Ishikawa (cell line): ENCODE results near the gene CCDC183.

ENCODE experiments used
- CEBPB ChIP-seq: IDR thresholded peaks from 2 replicates; pipeline ENCODE4 v1.6.1; 2012
- CREB1 ChIP-seq: IDR thresholded peaks from 2 replicates; pipeline ENCODE4 v1.6.1; 2012; ENCODE audit warnings: low read depth
- EGR1 ChIP-seq: IDR thresholded peaks from 2 replicates; pipeline ENCODE4 v1.6.1; 2012
- EP300 ChIP-seq: IDR thresholded peaks from 2 replicates; pipeline ENCODE4 v1.6.1; 2012; ENCODE audit warnings: borderline replicate concordance
- FOXM1 ChIP-seq: IDR thresholded peaks from 2 replicates; pipeline ENCODE4 v1.6.1; 2012; ENCODE audit warnings: low read depth, borderline replicate concordance
- NFIC ChIP-seq: IDR thresholded peaks from 2 replicates; pipeline ENCODE4 v1.6.1; 2012
- RAD21 ChIP-seq: IDR thresholded peaks from 2 replicates; pipeline ENCODE4 v1.6.1; 2012; ENCODE audit warnings: low read depth
- TAF1 ChIP-seq: IDR thresholded peaks from 2 replicates; pipeline ENCODE4 v1.6.1; 2012; ENCODE audit warnings: low read depth, mild to moderate bottlenecking
- TCF12 ChIP-seq: IDR thresholded peaks from 2 replicates; pipeline ENCODE4 v1.6.1; 2012; ENCODE audit warnings: low read depth
- TEAD4 ChIP-seq: IDR thresholded peaks from 2 replicates; pipeline ENCODE4 v1.6.1; 2012
- YY1 ChIP-seq: IDR thresholded peaks from 2 replicates; pipeline ENCODE4 v1.6.1; 2012; ENCODE audit warnings: low read depth
- ZBTB7A ChIP-seq: IDR thresholded peaks from 2 replicates; pipeline ENCODE4 v1.6.1; 2012; ENCODE audit warnings: low read depth
- TF ChIP-seq, protein P1 (sequence below): IDR thresholded peaks from 2 replicates; pipeline ENCODE4 v1.6.1; 2012
- TF ChIP-seq, protein P2 (sequence below): IDR thresholded peaks from 2 replicates; pipeline ENCODE4 v1.6.1; 2012
- TF ChIP-seq, protein P3 (sequence below): IDR thresholded peaks from 2 replicates; pipeline ENCODE4 v1.6.1; 2012; ENCODE audit warnings: low read depth, mild to moderate bottlenecking

Gene CCDC183

DNA sequence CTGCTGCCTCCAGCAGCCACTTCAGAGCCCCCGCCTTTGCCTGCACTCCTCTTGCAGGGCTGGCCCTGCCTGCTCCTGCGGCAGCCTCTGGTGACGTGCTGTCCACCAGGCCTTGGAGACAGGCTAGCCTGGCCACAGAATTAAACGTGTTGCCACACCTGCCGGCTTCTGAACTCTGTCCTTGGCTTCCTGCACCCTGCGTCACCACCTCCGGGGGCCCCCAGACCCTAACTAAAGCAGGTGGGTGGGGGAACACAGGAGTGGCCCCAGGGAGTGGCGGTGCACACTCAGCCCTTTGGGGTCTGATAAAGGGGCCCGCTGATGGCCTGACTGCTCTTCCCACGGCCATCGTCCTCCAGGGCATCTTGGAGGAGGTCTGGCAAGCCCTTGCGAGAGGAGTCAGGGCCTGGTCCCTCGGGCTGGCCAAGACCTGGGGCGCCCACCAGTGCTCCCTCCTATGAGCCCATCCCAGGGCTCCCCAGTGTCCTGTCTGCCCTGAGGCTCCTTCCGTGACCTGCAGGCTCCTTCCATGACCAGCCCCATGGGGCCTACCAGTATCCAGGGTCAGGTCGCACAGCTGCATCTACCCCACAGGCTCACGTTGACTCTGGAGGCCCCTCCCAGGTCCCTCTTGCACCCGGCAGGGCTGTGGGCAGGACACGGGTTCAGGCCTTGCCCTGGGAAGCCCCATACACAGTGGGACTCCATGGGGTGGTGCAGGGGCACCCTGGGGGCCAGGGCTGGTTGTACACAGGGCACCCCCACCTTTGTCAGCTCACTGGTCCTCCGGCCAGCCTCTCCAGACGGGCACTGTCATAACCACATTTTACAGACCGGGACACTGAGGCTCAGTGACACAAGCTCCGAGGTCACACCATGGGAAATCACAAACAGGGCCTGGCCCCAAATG, 55.0 kb downstream of the CCDC183 start:
- TF ChIP-seq ZBTB7A, result no peak
- no peak for TF ChIP-seq TCF12

DNA sequence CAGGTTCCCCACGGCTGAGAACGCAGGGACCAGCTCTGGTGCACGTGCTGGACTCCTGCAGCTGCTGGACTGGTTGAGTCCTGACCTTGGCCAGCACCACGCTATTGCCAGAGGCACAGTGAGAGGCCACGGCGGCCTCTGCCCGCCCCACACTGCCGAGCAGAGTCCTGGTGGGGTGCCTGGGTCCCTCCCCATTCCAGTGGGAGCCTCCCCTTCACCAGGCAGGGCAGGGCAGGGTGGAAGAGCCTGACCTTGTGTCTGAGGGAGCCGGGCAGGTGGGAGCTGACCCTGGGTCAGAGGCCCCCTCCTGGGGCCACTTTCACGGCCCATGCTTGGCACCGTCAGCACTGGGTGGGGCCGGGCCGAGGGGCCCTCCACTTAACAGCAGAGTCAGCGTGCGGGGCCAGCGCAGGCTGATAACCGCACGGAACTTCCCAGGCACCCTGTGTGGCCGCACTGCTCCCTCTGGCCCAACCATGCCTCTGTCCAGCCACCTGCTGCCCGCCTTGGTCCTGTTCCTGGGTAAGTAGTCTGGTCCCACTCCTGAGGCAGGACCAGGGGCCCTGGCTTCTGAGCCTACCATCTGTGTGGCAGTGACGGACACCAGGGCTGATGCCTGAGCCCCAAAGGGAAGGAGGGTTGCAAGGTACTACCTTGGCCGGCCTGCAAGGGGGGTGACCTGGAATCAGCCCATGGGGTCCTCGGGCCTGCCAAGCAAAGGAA, 56.0 kb downstream of the CCDC183 start, which contains the start of gene MAMDC4:
Gene MAMDC4, plus strand, starts transcription at position 406 of the 723 bp plus-strand sequence. Its CDS starts 71 bp downstream, at position 477.
- TF ChIP-seq CREB1 (no peak), NFIC (no peak), EGR1 (no peak), ZBTB7A (no peak), TEAD4 (no peak), RAD21 (no peak), FOXM1 (no peak), EP300 (no peak), CEBPB (no peak), TCF12 (no peak), YY1 (no peak), TAF1 (no peak)
- TF ChIP-seq, protein P1, sequence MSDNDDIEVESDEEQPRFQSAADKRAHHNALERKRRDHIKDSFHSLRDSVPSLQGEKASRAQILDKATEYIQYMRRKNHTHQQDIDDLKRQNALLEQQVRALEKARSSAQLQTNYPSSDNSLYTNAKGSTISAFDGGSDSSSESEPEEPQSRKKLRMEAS, result no peak
- TF ChIP-seq, protein P2, sequence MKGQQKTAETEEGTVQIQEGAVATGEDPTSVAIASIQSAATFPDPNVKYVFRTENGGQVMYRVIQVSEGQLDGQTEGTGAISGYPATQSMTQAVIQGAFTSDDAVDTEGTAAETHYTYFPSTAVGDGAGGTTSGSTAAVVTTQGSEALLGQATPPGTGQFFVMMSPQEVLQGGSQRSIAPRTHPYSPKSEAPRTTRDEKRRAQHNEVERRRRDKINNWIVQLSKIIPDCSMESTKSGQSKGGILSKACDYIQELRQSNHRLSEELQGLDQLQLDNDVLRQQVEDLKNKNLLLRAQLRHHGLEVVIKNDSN, result no peak
- TF ChIP-seq, protein P3, sequence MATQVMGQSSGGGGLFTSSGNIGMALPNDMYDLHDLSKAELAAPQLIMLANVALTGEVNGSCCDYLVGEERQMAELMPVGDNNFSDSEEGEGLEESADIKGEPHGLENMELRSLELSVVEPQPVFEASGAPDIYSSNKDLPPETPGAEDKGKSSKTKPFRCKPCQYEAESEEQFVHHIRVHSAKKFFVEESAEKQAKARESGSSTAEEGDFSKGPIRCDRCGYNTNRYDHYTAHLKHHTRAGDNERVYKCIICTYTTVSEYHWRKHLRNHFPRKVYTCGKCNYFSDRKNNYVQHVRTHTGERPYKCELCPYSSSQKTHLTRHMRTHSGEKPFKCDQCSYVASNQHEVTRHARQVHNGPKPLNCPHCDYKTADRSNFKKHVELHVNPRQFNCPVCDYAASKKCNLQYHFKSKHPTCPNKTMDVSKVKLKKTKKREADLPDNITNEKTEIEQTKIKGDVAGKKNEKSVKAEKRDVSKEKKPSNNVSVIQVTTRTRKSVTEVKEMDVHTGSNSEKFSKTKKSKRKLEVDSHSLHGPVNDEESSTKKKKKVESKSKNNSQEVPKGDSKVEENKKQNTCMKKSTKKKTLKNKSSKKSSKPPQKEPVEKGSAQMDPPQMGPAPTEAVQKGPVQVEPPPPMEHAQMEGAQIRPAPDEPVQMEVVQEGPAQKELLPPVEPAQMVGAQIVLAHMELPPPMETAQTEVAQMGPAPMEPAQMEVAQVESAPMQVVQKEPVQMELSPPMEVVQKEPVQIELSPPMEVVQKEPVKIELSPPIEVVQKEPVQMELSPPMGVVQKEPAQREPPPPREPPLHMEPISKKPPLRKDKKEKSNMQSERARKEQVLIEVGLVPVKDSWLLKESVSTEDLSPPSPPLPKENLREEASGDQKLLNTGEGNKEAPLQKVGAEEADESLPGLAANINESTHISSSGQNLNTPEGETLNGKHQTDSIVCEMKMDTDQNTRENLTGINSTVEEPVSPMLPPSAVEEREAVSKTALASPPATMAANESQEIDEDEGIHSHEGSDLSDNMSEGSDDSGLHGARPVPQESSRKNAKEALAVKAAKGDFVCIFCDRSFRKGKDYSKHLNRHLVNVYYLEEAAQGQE, result no peak

DNA sequence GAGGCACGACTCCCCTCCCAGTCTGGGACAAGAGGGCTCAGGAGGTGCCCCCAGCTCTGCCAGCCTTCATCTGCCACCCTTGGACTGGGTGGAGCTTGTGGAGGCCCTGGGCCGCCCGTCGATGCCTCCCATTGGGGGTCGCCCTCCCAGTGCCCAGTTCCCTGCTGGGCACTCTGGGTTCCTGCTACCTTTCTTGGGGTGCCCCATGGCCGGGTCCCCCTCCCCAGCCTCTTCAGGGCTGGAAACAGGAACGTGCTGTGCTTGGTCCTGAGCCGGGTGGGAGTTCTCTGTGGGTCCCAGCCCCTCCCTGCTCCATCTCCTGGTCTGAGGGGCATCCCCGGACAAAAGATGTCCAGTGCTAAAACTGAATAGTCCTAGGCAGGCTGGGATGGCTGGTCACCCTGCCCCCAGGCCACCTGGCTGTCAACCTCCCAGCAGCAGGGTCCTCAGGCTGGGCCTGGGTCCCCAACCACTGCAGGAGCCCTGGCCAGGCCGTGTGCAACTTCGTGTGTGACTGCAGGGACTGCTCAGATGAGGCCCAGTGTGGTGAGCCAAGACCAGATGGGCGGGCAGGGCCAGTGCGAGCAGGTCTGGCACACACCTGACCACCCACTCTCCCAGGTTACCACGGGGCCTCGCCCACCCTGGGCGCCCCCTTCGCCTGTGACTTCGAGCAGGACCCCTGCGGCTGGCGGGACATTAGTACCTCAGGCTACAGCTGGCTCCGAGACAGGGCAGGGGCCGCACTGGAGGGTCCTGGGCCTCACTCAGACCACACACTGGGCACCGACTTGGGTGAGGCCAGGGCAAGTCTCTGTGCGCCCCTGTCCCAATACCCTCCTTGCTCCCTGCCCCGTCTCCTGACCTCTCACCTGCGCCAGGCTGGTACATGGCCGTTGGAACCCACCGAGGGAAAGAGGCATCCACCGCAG, 56.8 kb downstream of the CCDC183 start:
- TF ChIP-seq EP300 (no peak), NFIC (no peak), FOXM1 (no peak), TCF12 (no peak)

DNA sequence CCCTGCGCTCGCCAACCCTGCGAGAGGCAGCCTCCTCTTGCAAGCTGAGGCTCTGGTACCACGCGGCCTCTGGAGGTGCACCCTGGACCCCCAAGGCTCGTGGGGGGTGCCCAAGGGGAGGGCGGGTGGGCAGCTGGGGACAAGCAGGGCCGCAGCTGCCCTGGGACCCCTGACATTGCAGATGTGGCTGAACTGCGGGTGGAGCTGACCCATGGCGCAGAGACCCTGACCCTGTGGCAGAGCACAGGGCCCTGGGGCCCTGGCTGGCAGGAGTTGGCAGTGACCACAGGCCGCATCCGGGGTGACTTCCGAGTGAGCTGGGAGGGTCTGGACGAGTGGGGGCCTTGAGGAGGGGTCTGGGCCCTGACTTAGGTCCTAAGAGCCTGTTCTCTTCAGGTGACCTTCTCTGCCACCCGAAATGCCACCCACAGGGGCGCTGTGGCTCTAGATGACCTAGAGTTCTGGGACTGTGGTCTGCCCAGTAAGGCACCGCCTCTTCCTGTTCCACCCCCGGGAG, 57.5 kb downstream of the CCDC183 start:
- TF ChIP-seq CEBPB (no peak), EGR1 (no peak), YY1 (no peak), TEAD4 (no peak), NFIC (no peak), EP300 (no peak)
- TF ChIP-seq, protein P2, result no peak
- TF ChIP-seq, protein P3, result no peak
- TF ChIP-seq, protein P1, result no peak

DNA sequence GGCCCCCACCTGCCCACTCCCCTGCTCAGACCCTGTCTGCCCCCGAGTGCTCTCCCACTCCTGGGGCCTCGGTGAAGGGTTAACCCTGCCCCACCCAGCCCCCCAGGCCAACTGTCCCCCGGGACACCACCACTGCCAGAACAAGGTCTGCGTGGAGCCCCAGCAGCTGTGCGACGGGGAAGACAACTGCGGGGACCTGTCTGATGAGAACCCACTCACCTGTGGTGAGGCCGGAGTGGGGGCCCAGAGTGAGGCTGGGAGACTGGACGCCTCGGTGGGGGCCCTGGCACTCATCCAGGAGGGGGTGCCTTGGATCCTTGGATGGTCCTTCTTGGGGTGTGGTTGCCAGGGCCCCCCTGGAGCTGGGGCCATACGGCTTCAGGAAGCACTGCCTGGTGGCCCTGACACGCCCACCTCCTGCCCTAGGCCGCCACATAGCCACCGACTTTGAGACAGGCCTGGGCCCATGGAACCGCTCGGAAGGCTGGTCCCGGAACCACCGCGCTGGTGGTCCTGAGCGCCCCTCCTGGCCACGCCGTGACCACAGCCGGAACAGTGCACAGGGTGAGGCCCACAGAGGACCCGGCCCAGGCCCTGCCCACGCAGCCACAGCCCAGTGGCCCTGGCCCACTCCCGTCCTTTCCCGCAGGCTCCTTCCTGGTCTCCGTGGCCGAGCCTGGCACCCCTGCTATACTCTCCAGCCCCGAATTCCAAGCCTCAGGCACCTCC, 58.1 kb downstream of the CCDC183 start:
- TF ChIP-seq TEAD4, result no peak
- no peak for TF ChIP-seq YY1
- no peak for TF ChIP-seq TAF1
- no peak for TF ChIP-seq RAD21
- no peak for TF ChIP-seq EP300
- no peak for TF ChIP-seq TCF12
- TF ChIP-seq, protein P2, result no peak
- TF ChIP-seq, protein P3, result no peak
- TF ChIP-seq, protein P1, result no peak
- no peak for TF ChIP-seq FOXM1
- TF ChIP-seq CREB1, result no peak
- TF ChIP-seq ZBTB7A, result no peak
- no peak for TF ChIP-seq CEBPB
- no peak for TF ChIP-seq NFIC
- no peak for TF ChIP-seq EGR1
